Suprapubic skin (tissue), 3 donors: ENCODE results near the gene SORCS2.

Experiments used
- POLR2A ChIP-seq, 2 donors: fragments of 450-650 bp; IDR thresholded peaks; one replicate each; pipeline ENCODE4 v1.6.1; 2017; ENCODE audit warnings: antibody characterized with exemption in 2 of 2, mild to moderate bottlenecking in 2 of 2, moderate library complexity in 2 of 2
- TF ChIP-seq, protein P1 (sequence below), 2 donors: fragments of 200-600 bp in 1 of 2; fragments of 450-650 bp in 1 of 2; sonication (generic) in 1 of 2; IDR thresholded peaks; one replicate each; pipeline ENCODE4 v1.5.1; 2016 to 2019; ENCODE audit warnings: antibody characterized with exemption in 2 of 2, mild to moderate bottlenecking in 1 of 2, moderate library complexity in 1 of 2

DNA sequence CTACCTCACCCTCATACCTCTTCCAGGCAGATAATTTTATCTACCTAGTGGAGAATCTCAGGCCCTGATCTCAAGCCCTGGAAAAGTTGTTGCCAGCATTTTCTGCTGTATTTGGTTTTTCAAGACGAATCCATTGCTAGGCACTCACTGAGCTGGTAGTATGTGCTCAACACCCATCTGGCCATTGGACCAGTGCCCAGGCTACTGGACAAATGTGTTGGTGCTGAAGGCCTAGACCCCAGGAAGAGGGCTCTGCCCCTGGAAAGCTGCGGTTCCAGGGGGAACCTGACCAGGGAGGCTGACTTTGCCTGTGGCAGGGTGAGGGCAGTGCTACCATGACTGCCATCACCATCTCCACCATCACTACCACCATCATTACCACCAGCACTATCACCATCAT is 170.0 kb downstream of the SORCS2 start:
- TF ChIP-seq, protein P1, sequence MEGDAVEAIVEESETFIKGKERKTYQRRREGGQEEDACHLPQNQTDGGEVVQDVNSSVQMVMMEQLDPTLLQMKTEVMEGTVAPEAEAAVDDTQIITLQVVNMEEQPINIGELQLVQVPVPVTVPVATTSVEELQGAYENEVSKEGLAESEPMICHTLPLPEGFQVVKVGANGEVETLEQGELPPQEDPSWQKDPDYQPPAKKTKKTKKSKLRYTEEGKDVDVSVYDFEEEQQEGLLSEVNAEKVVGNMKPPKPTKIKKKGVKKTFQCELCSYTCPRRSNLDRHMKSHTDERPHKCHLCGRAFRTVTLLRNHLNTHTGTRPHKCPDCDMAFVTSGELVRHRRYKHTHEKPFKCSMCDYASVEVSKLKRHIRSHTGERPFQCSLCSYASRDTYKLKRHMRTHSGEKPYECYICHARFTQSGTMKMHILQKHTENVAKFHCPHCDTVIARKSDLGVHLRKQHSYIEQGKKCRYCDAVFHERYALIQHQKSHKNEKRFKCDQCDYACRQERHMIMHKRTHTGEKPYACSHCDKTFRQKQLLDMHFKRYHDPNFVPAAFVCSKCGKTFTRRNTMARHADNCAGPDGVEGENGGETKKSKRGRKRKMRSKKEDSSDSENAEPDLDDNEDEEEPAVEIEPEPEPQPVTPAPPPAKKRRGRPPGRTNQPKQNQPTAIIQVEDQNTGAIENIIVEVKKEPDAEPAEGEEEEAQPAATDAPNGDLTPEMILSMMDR (IDR thresholded peaks at IDR 0.05), result no peak
- TF ChIP-seq POLR2A (IDR thresholded peaks at IDR 0.05), result no peak
